ENCODE results near the gene CAPN12.
"Not testable (repeated sequence)": the region's sequence is repeated elsewhere in the genome, so short reads cannot be mapped to it uniquely, and the experiment has no call there.

DNA sequence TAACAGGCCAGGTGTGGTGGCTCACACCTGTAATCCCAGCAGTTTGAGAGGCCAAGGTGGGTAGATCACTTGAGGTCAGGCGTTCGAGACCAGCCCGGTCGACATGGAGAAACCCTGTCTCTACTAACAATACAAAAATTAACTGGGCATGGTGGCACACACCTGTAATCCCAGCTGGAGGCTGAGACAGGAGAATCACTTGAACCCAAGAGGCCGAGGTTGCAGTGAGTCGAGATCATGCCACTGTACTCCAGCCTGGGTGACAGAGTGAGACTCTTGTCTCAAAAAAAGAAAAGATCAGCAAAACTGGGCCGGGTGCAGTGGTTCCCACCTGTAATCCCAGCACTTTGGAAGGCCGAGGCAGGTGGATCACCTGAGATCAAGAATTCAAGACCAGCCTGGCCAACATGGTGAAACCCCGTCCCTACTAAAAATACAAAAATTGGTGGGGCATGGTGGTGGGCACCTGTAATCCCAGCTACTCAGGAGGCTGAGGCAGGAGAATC lies 17.7 kb upstream of the CAPN12 start:
- not testable (repeated sequence) for TF ChIP-seq EP300, CTCF (IDR thresholded peaks at IDR 0.05)
